H1 (cell line): ENCODE results near the gene RBMX2. TPM values are rescaled to one million over a fixed set of nuclear protein-coding genes. Genes with fewer than 3 reads are reported as not detected.

Experiments
- CTCF ChIA-PET: fragments of 300-600 bp; sonication (Branson Sonifier 250); formaldehyde crosslinking; loops from one replicate; lab custom pipeline; 2021; ENCODE audit not compliant: partially characterized antibody; lab: Charles Lee
- POLR2A ChIA-PET: fragments of 300-600 bp; sonication (Branson Sonifier 250); formaldehyde crosslinking; loops from one replicate; lab custom pipeline; 2021; ENCODE audit warnings: inconsistent platforms; ENCODE audit not compliant: partially characterized antibody; lab: Charles Lee
- DNase-seq, 2 experiments: peaks; one replicate each; pipeline versions ENCODE4 v3.0.0 to v3.0.0-alpha.2; 2010 to 2022; ENCODE audit warnings: low spot score in 2 of 2, low read depth in 1 of 2, mixed read lengths in 1 of 2
- FAIRE-seq: peaks from 2 replicates; lab custom pipeline; 2011; peaks lifted over from hg19 to GRCh38; lab: Jason Lieb, UNC
- H2AFZ ChIP-seq: 2 replicates; pipeline ENCODE4 v1.8.1; 2012; ENCODE audit warnings: low read length, inconsistent platforms
- H2AK5ac ChIP-seq: 2 replicates; pipeline ENCODE4 v1.6.1; 2013; ENCODE audit warnings: low read depth, low read length
- H2BK120ac ChIP-seq: replicated peaks from 2 replicates; pipeline ENCODE3; 2013; ENCODE audit warnings: low read depth, low read length, inconsistent platforms
- H2BK12ac ChIP-seq: 2 replicates; pipeline ENCODE4 v1.6.1; 2013; ENCODE audit warnings: low read depth, low read length
- H2BK15ac ChIP-seq: 2 replicates; pipeline ENCODE4 v1.6.1; 2013; ENCODE audit warnings: low read length
- H2BK20ac ChIP-seq: 2 replicates; pipeline ENCODE4 v1.6.1; 2013; ENCODE audit warnings: low read length
- H2BK5ac ChIP-seq: 2 replicates; pipeline ENCODE4 v1.6.1; 2013; ENCODE audit warnings: low read depth, low read length
- H3K14ac ChIP-seq: 2 replicates; pipeline ENCODE4 v1.6.1; 2013; ENCODE audit warnings: inconsistent platforms; ENCODE audit not compliant: insufficient read length
- H3K18ac ChIP-seq: 2 replicates; pipeline ENCODE4 v1.6.1; 2013; ENCODE audit warnings: low read length; ENCODE audit errors: extremely low read depth
- H3K23ac ChIP-seq: 2 replicates; pipeline ENCODE4 v1.6.1; 2013; ENCODE audit warnings: inconsistent platforms; ENCODE audit not compliant: insufficient read length
- H3K23me2 ChIP-seq: 2 replicates; pipeline ENCODE4 v1.6.1; 2013; ENCODE audit warnings: low read depth, low read length
- H3K27ac ChIP-seq: 2 replicates; pipeline ENCODE4 v1.6.1; 2011; ENCODE audit warnings: low read depth, low read length, inconsistent platforms
- H3K27me3 ChIP-seq, 4 experiments: replicated peaks in 1 of 4; 1 replicate in 1 of 4; 2 replicates in 3 of 4; pipeline versions ENCODE4 v1.6.1 to v1.8.1; 2011 to 2013; ENCODE audit warnings: low read length in 3 of 4, mild to moderate bottlenecking in 3 of 4, inconsistent platforms in 2 of 4, mixed read lengths in 2 of 4, moderate library complexity in 1 of 4; ENCODE audit not compliant: control insufficient read depth in 3 of 4, insufficient read depth in 3 of 4; ENCODE audit errors: extremely low read depth in 1 of 4
- H3K36me3 ChIP-seq, 4 experiments: 2 replicates each; pipeline versions ENCODE4 v1.6.1 to v1.8.1; 2011 to 2013; ENCODE audit warnings: mild to moderate bottlenecking in 4 of 4, low read length in 3 of 4, moderate library complexity in 2 of 4, control low read depth in 1 of 4, inconsistent platforms in 1 of 4; ENCODE audit not compliant: insufficient read depth in 4 of 4, control insufficient read depth in 2 of 4
- H3K4ac ChIP-seq: replicated peaks from 2 replicates; pipeline ENCODE3; 2013; ENCODE audit warnings: low read length, low read depth, mixed read lengths, inconsistent platforms; ENCODE audit not compliant: insufficient read length
- H3K4me1 ChIP-seq, 4 experiments: replicated peaks in 1 of 4; 1 replicate in 1 of 4; 2 replicates in 3 of 4; pipeline versions ENCODE4 v1.6.1 to v1.8.1; 2011 to 2013; ENCODE audit warnings: low read length in 3 of 4, inconsistent platforms in 2 of 4, mixed read lengths in 1 of 4; ENCODE audit not compliant: insufficient read depth in 4 of 4, control insufficient read depth in 3 of 4
- H3K4me2 ChIP-seq, 2 experiments: 2 replicates each; pipeline versions ENCODE4 v1.6.1 to v1.8.1; 2011 to 2013; ENCODE audit warnings: low read depth in 2 of 2, low read length in 2 of 2, control low read depth in 1 of 2, inconsistent platforms in 1 of 2, mild to moderate bottlenecking in 1 of 2; ENCODE audit not compliant: insufficient read depth in 1 of 2
- H3K4me3 ChIP-seq, 4 experiments: fragments of 200-600, 300-600 bp in 1 of 4; sonication (generic), shearing (Covaris generic), sonication (Bioruptor Twin) in 1 of 4; 2 replicates each; pipeline versions ENCODE4 v1.5.1 to v1.8.1; 2011 to 2016; ENCODE audit warnings: low read length in 4 of 4, low read depth in 3 of 4, control low read depth in 2 of 4, inconsistent platforms in 2 of 4, mild to moderate bottlenecking in 2 of 4, mixed read lengths in 1 of 4, moderate library complexity in 1 of 4; ENCODE audit not compliant: insufficient read depth in 2 of 4; ENCODE audit errors: extremely low read depth in 1 of 4
- H3K56ac ChIP-seq: replicated peaks from 2 replicates; pipeline ENCODE3; 2013; ENCODE audit warnings: low read depth, mild to moderate bottlenecking, mixed read lengths, low read length, inconsistent platforms; ENCODE audit not compliant: insufficient read length
- H3K79me1 ChIP-seq: 2 replicates; pipeline ENCODE4 v1.6.1; 2013; ENCODE audit warnings: low read depth, low read length, control low read depth
- H3K79me2 ChIP-seq, 2 experiments: 2 replicates each; pipeline versions ENCODE4 v1.6.1 to v1.8.1; 2012 to 2013; ENCODE audit warnings: low read length in 2 of 2, mild to moderate bottlenecking in 2 of 2, inconsistent platforms in 1 of 2; ENCODE audit not compliant: insufficient read depth in 2 of 2, control insufficient read depth in 1 of 2
- H3K9ac ChIP-seq, 4 experiments: replicated peaks in 1 of 4; 1 replicate in 1 of 4; 2 replicates in 3 of 4; pipeline versions ENCODE4 v1.6.1 to v1.8.1; 2011 to 2013; ENCODE audit warnings: low read depth in 3 of 4, low read length in 3 of 4, control low read depth in 2 of 4, mild to moderate bottlenecking in 2 of 4, moderate library complexity in 2 of 4, inconsistent platforms in 1 of 4; ENCODE audit errors: extremely low read depth in 1 of 4
- H3K9me3 ChIP-seq, 2 experiments: 2 replicates each; pipeline versions ENCODE4 v1.6.1 to v1.8.1; 2012 to 2013; ENCODE audit warnings: mild to moderate bottlenecking in 2 of 2, moderate library complexity in 2 of 2, control low read depth in 1 of 2, inconsistent platforms in 1 of 2, low read depth in 1 of 2, low read length in 1 of 2, mixed read lengths in 1 of 2; ENCODE audit not compliant: insufficient read depth in 2 of 2
- H4K20me1 ChIP-seq, 2 experiments: replicated peaks in 1 of 2; 2 replicates each; pipeline versions ENCODE3 to v1.8.1; 2011 to 2013; ENCODE audit warnings: inconsistent platforms in 2 of 2, low read length in 2 of 2, mild to moderate bottlenecking in 1 of 2; ENCODE audit not compliant: insufficient read depth in 2 of 2, control insufficient read depth in 1 of 2
- H4K5ac ChIP-seq: 2 replicates; pipeline ENCODE4 v1.6.1; 2013; ENCODE audit warnings: low read length, low read depth, mixed read lengths, inconsistent platforms; ENCODE audit not compliant: insufficient read length
- H4K8ac ChIP-seq: 2 replicates; pipeline ENCODE4 v1.8.0; 2013; ENCODE audit warnings: mild to moderate bottlenecking, moderate library complexity, low read length, inconsistent platforms; ENCODE audit not compliant: insufficient read depth; ENCODE audit errors: extremely low read depth
- H4K91ac ChIP-seq: replicated peaks from 2 replicates; pipeline ENCODE3; 2013; ENCODE audit warnings: low read length, mixed read lengths, inconsistent platforms; ENCODE audit not compliant: insufficient read length
- CHD1 ChIP-seq: IDR thresholded peaks from 2 replicates; pipeline ENCODE4 v1.6.1; 2012; ENCODE audit warnings: low read depth, low read length, improper control_type of control experiment
- HDAC2 ChIP-seq, 2 experiments: fragments of 300-600 bp in 1 of 2; sonication (generic) in 1 of 2; IDR thresholded peaks; 2 replicates each; pipeline ENCODE4 v1.6.1; 2011 to 2012; ENCODE audit warnings: low read depth in 2 of 2, low read length in 2 of 2, mild to moderate bottlenecking in 2 of 2, moderate library complexity in 2 of 2, borderline replicate concordance in 1 of 2, inconsistent platforms in 1 of 2
- WGBS, 2 experiments: shearing (Covaris generic) in 1 of 2; methylation state at CpG; one replicate each; pipeline versions ENCODE4 v1.1.6 to v1.1.7; 2013 to 2015; ENCODE audit warnings: low lambda C conversion rate in 2 of 2, mixed read lengths in 2 of 2, inconsistent platforms in 1 of 2, low coverage in 1 of 2, missing lambda C conversion rate in 1 of 2; ENCODE audit not compliant: insufficient replicate concordance in 2 of 2, insufficient coverage in 1 of 2, insufficient read length in 1 of 2; ENCODE audit errors: extremely low coverage in 1 of 2, missing lambda C conversion rate in 1 of 2; 5-methylcytosine and 5-hydroxymethylcytosine counted together
- polyA plus RNA-seq, 7 experiments: library from polyadenylated mRNA; depleted of rRNA in 3 of 7; stranded (reverse) in 5 of 7; unstranded in 2 of 7; fragments of >200 nt in 5 of 7; fragments of 200-250 nt in 2 of 7; gene quantifications; 1 replicate in 5 of 7; 2 replicates in 1 of 7; 4 replicates in 1 of 7; pipeline versions ENCODE4 v1.2.1 to v1.2.3, GENCODE V29; 2011 to 2013; ENCODE audit warnings: missing spikeins in 2 of 7, mixed read lengths in 2 of 7
- total RNA-seq: library from RNA; stranded (reverse); fragmentation: NEBNext Ultra II Directional; extraction: Animal tissue kit (Norgen Biotek cat#: 25700); gene quantifications from 2 replicates; pipeline ENCODE4 v1.2.1, GENCODE V29; 2021

The RBMX2 gene
- total and polyA plus RNA-seq, 2 of the 8 experiments (the other 6 are each of a cell fraction or from before 2014, with no cell fraction given), result 10.8 to 23.2 TPM

DNA sequence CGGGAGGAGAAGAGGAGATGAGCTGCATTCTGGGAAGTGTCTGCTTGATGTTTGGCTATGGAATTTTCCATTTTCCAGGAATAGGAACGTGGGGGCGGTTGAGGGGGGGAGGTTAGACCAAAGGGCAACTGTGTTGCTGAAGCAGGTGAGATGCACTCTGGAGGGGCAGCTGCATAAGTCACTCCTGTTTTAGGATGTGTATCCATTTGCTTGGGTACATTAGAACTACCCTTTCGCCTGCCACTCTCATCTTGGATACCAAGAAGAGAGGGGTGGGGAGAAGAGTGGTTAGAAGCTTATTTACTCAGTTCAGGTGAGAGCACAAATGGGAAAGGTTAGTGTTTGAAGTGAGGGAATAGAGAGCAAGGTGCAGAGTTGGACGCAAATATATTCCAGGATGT is 15.4 kb upstream of the RBMX2 start:
- Histone ChIP-seq H3K4me1 (no peaks in the 10 kb centered on the region), H4K5ac (no peak overlapping the region), H3K4me3 (no peak overlapping the region), H2BK15ac (no peak overlapping the region), H2AK5ac (no peak overlapping the region), H2BK5ac (no peak overlapping the region), H3K27ac (no peak overlapping the region), H3K27me3 (no peaks in the 10 kb centered on the region; a peak in 1 of 7 replicates), H2BK20ac (no peak overlapping the region), H3K14ac (no peak overlapping the region), H4K8ac (no peak overlapping the region), H3K36me3 (no peaks in the 10 kb centered on the region), H3K79me1 (no peaks in the 10 kb centered on the region), H3K23ac (no peak overlapping the region), H4K91ac (no peak overlapping the region), H3K9ac (no peak overlapping the region), H3K23me2 (no peaks in the 10 kb centered on the region), H2BK12ac (no peak overlapping the region), H3K56ac (no peak overlapping the region), H3K79me2 (no peaks in the 10 kb centered on the region), H3K18ac (no peak overlapping the region), H2AFZ (no peak overlapping the region), H4K20me1 (no peaks in the 10 kb centered on the region), H3K4me2 (no peak overlapping the region), H3K4ac (no peak overlapping the region), H3K9me3 (no peaks in the 10 kb centered on the region), H2BK120ac (no peak overlapping the region)
- TF ChIP-seq CHD1 (no peak), HDAC2 (IDR thresholded peaks at IDR 0.05; ENCODE audit: borderline replicate concordance in 1 of 2, low read depth in 2 of 2, low read length in 2 of 2) (no peak)
- ChIA-PET POLR2A (no interaction called here), CTCF (no interaction called here)
- FAIRE-seq, result no peak
- DNase-seq, result no peak
- WGBS, 2 experiments, result 63% methylated on average over 3 of the region's 5 CpGs; no CpG with 5 or more reads in 1 of the 2 experiments
